Right lobe of liver (tissue), 6 donors: ENCODE data around the gene TGFBR2. TPM values are rescaled to one million over a fixed set of nuclear protein-coding genes. Genes with fewer than 3 reads are reported as not detected.
A peak's percentile ranks its signal among the peaks of the same experiment; 100 is the strongest.

Experiments used
- ATAC-seq, 4 donors: fragments of 200-7000 bp; cut with Tn5 transposase; one replicate each; pipeline ENCODE4 v1.9.1; 2020; ENCODE audit warnings: mild to moderate bottlenecking in 4 of 4, moderate library complexity in 4 of 4
- DNase-seq, 3 donors: peaks; one replicate each; pipeline ENCODE4 v3.0.0-alpha.2; 2020
- H3K27ac ChIP-seq, 3 donors: fragments of 200-600 bp; one replicate each; pipeline ENCODE4 v1.8.0; 2022
- H3K27me3 ChIP-seq, 2 donors: fragments of 200-600 bp; one replicate each; pipeline ENCODE4 v1.8.0; 2022
- H3K36me3 ChIP-seq, 4 donors: fragments of 200-600 bp; sonication (generic) in 1 of 4; one replicate each; pipeline versions ENCODE4 v1.5.1 to v1.8.0; 2017 to 2022; ENCODE audit warnings: control low read depth in 1 of 4
- H3K4me1 ChIP-seq, 4 donors: fragments of 200-600 bp; sonication (generic) in 1 of 4; one replicate each; pipeline versions ENCODE4 v1.5.1 to v1.8.0; 2017 to 2022; ENCODE audit warnings: control low read depth in 1 of 4
- H3K4me3 ChIP-seq, 3 donors: fragments of 200-600 bp; one replicate each; pipeline ENCODE4 v1.8.0; 2022
- H3K9me3 ChIP-seq, 4 donors: fragments of 200-600 bp; sonication (generic) in 1 of 4; one replicate each; pipeline versions ENCODE4 v1.5.1 to v1.8.0; 2017 to 2022; ENCODE audit warnings: control low read depth in 1 of 4
- CTCF ChIP-seq, 4 donors: fragments of 200-600 bp in 3 of 4; fragments of 450-650 bp in 1 of 4; IDR thresholded peaks; one replicate each; pipeline versions ENCODE4 v1.5.1 to v1.8.0; 2016 to 2022; ENCODE audit warnings: antibody characterized with exemption in 4 of 4, mild to moderate bottlenecking in 2 of 4
- POLR2A ChIP-seq: fragments of 450-650 bp; IDR thresholded peaks from one replicate; pipeline ENCODE4 v1.6.1; 2017; ENCODE audit warnings: antibody characterized with exemption, mild to moderate bottlenecking
- WGBS: methylation state at CpG from one replicate; pipeline ENCODE4 v1.1.6; 2018; ENCODE audit warnings: low coverage, low lambda C conversion rate; ENCODE audit not compliant: insufficient coverage; ENCODE audit errors: missing lambda C conversion rate; 5-methylcytosine and 5-hydroxymethylcytosine counted together
- intact Hi-C, 2 donors: fragments of 100-400 bp; cut with DNase I; formaldehyde crosslinking; loops; one replicate each; pipeline versions ENCODE4 v1.11.2 to v1.14.1; 2022
- total RNA-seq, 6 experiments: library from RNA; depleted of rRNA in 2 of 6; stranded (reverse); fragments of >200 nt in 2 of 6; fragmentation: NEBNext Ultra II Directional in 3 of 6; extraction: Animal tissue kit (Norgen Biotek cat#: 25700) in 3 of 6; gene quantifications; one replicate each; pipeline versions ENCODE4 v1.1.0 to v1.2.4, GENCODE V29; 2016 to 2023
- donor health status: DM: no; HTN: yes; CAD: no.
- donor health status: DM: no; HTN: no; CAD: no.
- donor health status: DM: no; HTN: no; CAD: no.
- donor health status: DM: no; HTN: yes; CAD: no.
- donor health status: DM: no; HTN: yes; CAD: no.

TGFBR2 gene
- total RNA-seq, 6 experiments from 2014 or later = 24.9 to 52.6 (median 45.5) TPM

GRCh38 chr3:30690199-30690598 lies 83.8 kb downstream of the TGFBR2 start:
- no peak for DNase-seq
- intact Hi-C loops = no loop called here
- no peak overlapping the region for H3K4me3 ChIP-seq
- no peak for ATAC-seq
- peaks cover 0 to 24% (median 5%) of the 10 kb centered on the region in 4 donors for H3K36me3 ChIP-seq
- no peaks in the 10 kb centered on the region for H3K9me3 ChIP-seq
- H3K4me1 ChIP-seq = peaks cover 0 to 41% (median 16%) of the 10 kb centered on the region in 4 donors
- no peak overlapping the region for H3K27ac ChIP-seq
- 69% methylated on average over 2 of the region's 2 CpGs for WGBS
- TF ChIP-seq POLR2A = no peak
- no peak for TF ChIP-seq CTCF (IDR thresholded peaks at IDR 0.05)
- no peaks in the 10 kb centered on the region for H3K27me3 ChIP-seq

- 82% methylated on average over 7 of the region's 10 CpGs for WGBS
- Histone ChIP-seq H3K4me3 (no peak overlapping the region), H3K4me1 (peaks cover 0 to 41% (median 16%) of the 10 kb centered on the region in 4 donors), H3K36me3 (peaks cover 0 to 30% (median 5%) of the 10 kb centered on the region in 4 donors), H3K9me3 (no peaks in the 10 kb centered on the region), H3K27me3 (no peaks in the 10 kb centered on the region), H3K27ac (peak overlapping the region in 2 of 3 donors; percentile 13)
- peak in 3 of 4 donors; percentile 13 to 37 (median 21) for ATAC-seq
- no peak for TF ChIP-seq CTCF (IDR thresholded peaks at IDR 0.05)
- no peak for TF ChIP-seq POLR2A
- intact Hi-C loops = no loop called here
- no peak for DNase-seq
These were observed 85.0 kb downstream of the TGFBR2 start for GRCh38 chr3:30691249-30691880.

GRCh38 chr3:30691944-30692343 lies 85.5 kb downstream of the TGFBR2 start:
- Histone ChIP-seq H3K27me3 (no peaks in the 10 kb centered on the region), H3K4me3 (no peak overlapping the region), H3K9me3 (no peaks in the 10 kb centered on the region), H3K27ac (no peak overlapping the region), H3K4me1 (peaks cover 0 to 41% (median 16%) of the 10 kb centered on the region in 4 donors), H3K36me3 (peaks cover 0 to 30% (median 5%) of the 10 kb centered on the region in 4 donors)
- WGBS = 83% methylated on average over 1 of the region's 1 CpG
- ATAC-seq (peak in 2 of 4 donors; percentile 19 to 35), DNase-seq (no peak)
- TF ChIP-seq POLR2A = no peak
- intact Hi-C loops = no loop called here

GRCh38 chr3:30692498-30693130 lies 86.2 kb downstream of the TGFBR2 start:
- intact Hi-C loops = no loop called here
- Histone ChIP-seq H3K36me3 (peaks cover 0 to 30% (median 5%) of the 10 kb centered on the region in 4 donors), H3K4me3 (no peak overlapping the region), H3K4me1 (peaks cover 0 to 41% (median 16%) of the 10 kb centered on the region in 4 donors), H3K9me3 (no peaks in the 10 kb centered on the region), H3K27me3 (no peaks in the 10 kb centered on the region), H3K27ac (peak overlapping the region in 2 of 3 donors; percentile 18 to 50)
- DNase-seq (no peak), ATAC-seq (peak; percentile 10 to 45 (median 38))
- TF ChIP-seq POLR2A = no peak
- no peak for TF ChIP-seq CTCF (IDR thresholded peaks at IDR 0.05)
- 41% methylated on average over 3 of the region's 3 CpGs for WGBS

GRCh38 chr3:30693470-30694120 lies 87.2 kb downstream of the TGFBR2 start:
- ATAC-seq (peak; percentile 88 to 94 (median 90)), DNase-seq (peak in 1 of 3 donors; percentile 60)
- H3K4me3 ChIP-seq = no peak overlapping the region
- H3K4me1 ChIP-seq = peaks cover 0 to 40% (median 12%) of the 10 kb centered on the region in 4 donors
- H3K36me3 ChIP-seq = peaks cover 0 to 30% (median 5%) of the 10 kb centered on the region in 4 donors
- H3K9me3 ChIP-seq = no peaks in the 10 kb centered on the region
- TF ChIP-seq POLR2A (no peak), CTCF (IDR thresholded peaks at IDR 0.05) (peak; percentile 79 to 89 (median 82))
- WGBS = 0% methylated on average over 2 of the region's 2 CpGs
- H3K27ac ChIP-seq = peak overlapping the region in 1 of 3 donors; percentile 50
- H3K27me3 ChIP-seq = no peaks in the 10 kb centered on the region
- intact Hi-C loops = no loop called here
